ENCODE measurements around the gene PNKD. TPM values are rescaled to one million over a fixed set of nuclear protein-coding genes. Genes with fewer than 3 reads are reported as not detected.

The PNKD gene
- total and polyA plus RNA-seq, 2 experiments from 2014 or later = 28.2 to 83.3 TPM

GRCh38 chr2:218326315-218326714 is 56.0 kb downstream of the PNKD start:
- TF ChIP-seq ETS1 (IDR thresholded peaks at IDR 0.05) (no peak), CREB1 (CRISPR knock-in tag; IDR thresholded peaks at IDR 0.05; ENCODE audit: low read depth) (no peak), STAT1 (IDR thresholded peaks at IDR 0.05; ENCODE audit: unreplicated experiment) (no peak), NANOG (IDR thresholded peaks at IDR 0.05; ENCODE audit: borderline replicate concordance) (no peak), POLR2AphosphoS5 (IDR thresholded peaks at IDR 0.05; ENCODE audit: low read depth) (no peak), ZNF331 (CRISPR knock-in tag; IDR thresholded peaks at IDR 0.05; ENCODE audit: low read depth) (no peak), EZH2phosphoT487 (IDR thresholded peaks at IDR 0.05; ENCODE audit: unreplicated experiment) (no peak)
- Histone ChIP-seq H3K4me2 (peak overlapping the region; percentile 41), H3K9me2 (ENCODE audit: insufficient read depth) (no peaks in the 10 kb centered on the region), H3K79me2 (replicated peaks; ENCODE audit: insufficient read depth) (no peaks in the 10 kb centered on the region), H3K36me3 (ENCODE audit: insufficient read depth) (no peaks in the 10 kb centered on the region), H3K4me3 (no peak overlapping the region), H4K20me1 (replicated peaks; ENCODE audit: insufficient read depth) (no peaks in the 10 kb centered on the region; the same call in 1 of the 2 replicates), H3K27ac (ENCODE audit: low read depth) (no peak overlapping the region), H3K27me3 (ENCODE audit: insufficient read depth) (no peaks in the 10 kb centered on the region), H3K4me1 (ENCODE audit: insufficient read depth) (peaks cover 34% of the 10 kb centered on the region), H3F3A (replicated peaks; ENCODE audit: low read depth) (0 out of 2 replicates have a peak, but pooled peaks cover 8% of the 10 kb centered on the region), H2AFZ (no peak overlapping the region)
- 0 out of 2 replicates have a peak overlapping the region, but pooled peaks have one; percentile 21 for H3K27ac Mint-ChIP-seq
- no peaks in the 10 kb centered on the region for H3K9me3 Mint-ChIP-seq
- H3K4me3 Mint-ChIP-seq = no peak overlapping the region
- H3K27me3 Mint-ChIP-seq (ENCODE audit: insufficient read depth, low read depth, poor library complexity) = peaks cover 13% of the 10 kb centered on the region
- ATAC-seq (no peak), DNase-seq (ENCODE audit: low spot score) (no peak)
- peaks cover 53% of the 10 kb centered on the region for H3K4me1 Mint-ChIP-seq
- H3K36me3 Mint-ChIP-seq (ENCODE audit: low read depth) = no peaks in the 10 kb centered on the region

- Mint-ChIP-seq H3K27ac (no peak overlapping the region), H3K4me1 (peaks cover 56% of the 10 kb centered on the region)
- no peak for TF ChIP-seq JUNB (IDR thresholded peaks at IDR 0.05; ENCODE audit: unreplicated experiment)
These were observed 57.3 kb downstream of the PNKD start for GRCh38 chr2:218327451-218328210.

GRCh38 chr2:218328294-218328693 is 58.0 kb downstream of the PNKD start:
- Histone ChIP-seq H3K27me3 (ENCODE audit: insufficient read depth) (no peaks in the 10 kb centered on the region), H3K27ac (ENCODE audit: low read depth) (no peak overlapping the region), H3K4me3 (no peak overlapping the region), H3K4me1 (ENCODE audit: insufficient read depth) (peaks cover 36% of the 10 kb centered on the region), H3K9me2 (ENCODE audit: insufficient read depth) (no peaks in the 10 kb centered on the region), H4K20me1 (replicated peaks; ENCODE audit: insufficient read depth) (no peaks in the 10 kb centered on the region; the same call in 1 of the 2 replicates), H3K4me2 (no peak overlapping the region), H3K36me3 (ENCODE audit: insufficient read depth) (no peaks in the 10 kb centered on the region), H2AFZ (no peak overlapping the region), H3F3A (replicated peaks; ENCODE audit: low read depth) (0 out of 2 replicates have a peak, but pooled peaks cover 5% of the 10 kb centered on the region), H3K79me2 (replicated peaks; ENCODE audit: insufficient read depth) (no peaks in the 10 kb centered on the region)
- H3K36me3 Mint-ChIP-seq (ENCODE audit: low read depth) = no peaks in the 10 kb centered on the region
- no peak for ATAC-seq
- peak overlapping the region; percentile 75; the same call in 1 of the 2 replicates for H3K27ac Mint-ChIP-seq
- H3K4me1 Mint-ChIP-seq = peaks cover 61% of the 10 kb centered on the region
- no peak overlapping the region for H3K4me3 Mint-ChIP-seq
- DNase-seq (ENCODE audit: low spot score) = no peak
- H3K27me3 Mint-ChIP-seq (ENCODE audit: insufficient read depth, low read depth, poor library complexity) = peaks cover 16% of the 10 kb centered on the region
- H3K9me3 Mint-ChIP-seq = no peaks in the 10 kb centered on the region
- TF ChIP-seq, protein P1, sequence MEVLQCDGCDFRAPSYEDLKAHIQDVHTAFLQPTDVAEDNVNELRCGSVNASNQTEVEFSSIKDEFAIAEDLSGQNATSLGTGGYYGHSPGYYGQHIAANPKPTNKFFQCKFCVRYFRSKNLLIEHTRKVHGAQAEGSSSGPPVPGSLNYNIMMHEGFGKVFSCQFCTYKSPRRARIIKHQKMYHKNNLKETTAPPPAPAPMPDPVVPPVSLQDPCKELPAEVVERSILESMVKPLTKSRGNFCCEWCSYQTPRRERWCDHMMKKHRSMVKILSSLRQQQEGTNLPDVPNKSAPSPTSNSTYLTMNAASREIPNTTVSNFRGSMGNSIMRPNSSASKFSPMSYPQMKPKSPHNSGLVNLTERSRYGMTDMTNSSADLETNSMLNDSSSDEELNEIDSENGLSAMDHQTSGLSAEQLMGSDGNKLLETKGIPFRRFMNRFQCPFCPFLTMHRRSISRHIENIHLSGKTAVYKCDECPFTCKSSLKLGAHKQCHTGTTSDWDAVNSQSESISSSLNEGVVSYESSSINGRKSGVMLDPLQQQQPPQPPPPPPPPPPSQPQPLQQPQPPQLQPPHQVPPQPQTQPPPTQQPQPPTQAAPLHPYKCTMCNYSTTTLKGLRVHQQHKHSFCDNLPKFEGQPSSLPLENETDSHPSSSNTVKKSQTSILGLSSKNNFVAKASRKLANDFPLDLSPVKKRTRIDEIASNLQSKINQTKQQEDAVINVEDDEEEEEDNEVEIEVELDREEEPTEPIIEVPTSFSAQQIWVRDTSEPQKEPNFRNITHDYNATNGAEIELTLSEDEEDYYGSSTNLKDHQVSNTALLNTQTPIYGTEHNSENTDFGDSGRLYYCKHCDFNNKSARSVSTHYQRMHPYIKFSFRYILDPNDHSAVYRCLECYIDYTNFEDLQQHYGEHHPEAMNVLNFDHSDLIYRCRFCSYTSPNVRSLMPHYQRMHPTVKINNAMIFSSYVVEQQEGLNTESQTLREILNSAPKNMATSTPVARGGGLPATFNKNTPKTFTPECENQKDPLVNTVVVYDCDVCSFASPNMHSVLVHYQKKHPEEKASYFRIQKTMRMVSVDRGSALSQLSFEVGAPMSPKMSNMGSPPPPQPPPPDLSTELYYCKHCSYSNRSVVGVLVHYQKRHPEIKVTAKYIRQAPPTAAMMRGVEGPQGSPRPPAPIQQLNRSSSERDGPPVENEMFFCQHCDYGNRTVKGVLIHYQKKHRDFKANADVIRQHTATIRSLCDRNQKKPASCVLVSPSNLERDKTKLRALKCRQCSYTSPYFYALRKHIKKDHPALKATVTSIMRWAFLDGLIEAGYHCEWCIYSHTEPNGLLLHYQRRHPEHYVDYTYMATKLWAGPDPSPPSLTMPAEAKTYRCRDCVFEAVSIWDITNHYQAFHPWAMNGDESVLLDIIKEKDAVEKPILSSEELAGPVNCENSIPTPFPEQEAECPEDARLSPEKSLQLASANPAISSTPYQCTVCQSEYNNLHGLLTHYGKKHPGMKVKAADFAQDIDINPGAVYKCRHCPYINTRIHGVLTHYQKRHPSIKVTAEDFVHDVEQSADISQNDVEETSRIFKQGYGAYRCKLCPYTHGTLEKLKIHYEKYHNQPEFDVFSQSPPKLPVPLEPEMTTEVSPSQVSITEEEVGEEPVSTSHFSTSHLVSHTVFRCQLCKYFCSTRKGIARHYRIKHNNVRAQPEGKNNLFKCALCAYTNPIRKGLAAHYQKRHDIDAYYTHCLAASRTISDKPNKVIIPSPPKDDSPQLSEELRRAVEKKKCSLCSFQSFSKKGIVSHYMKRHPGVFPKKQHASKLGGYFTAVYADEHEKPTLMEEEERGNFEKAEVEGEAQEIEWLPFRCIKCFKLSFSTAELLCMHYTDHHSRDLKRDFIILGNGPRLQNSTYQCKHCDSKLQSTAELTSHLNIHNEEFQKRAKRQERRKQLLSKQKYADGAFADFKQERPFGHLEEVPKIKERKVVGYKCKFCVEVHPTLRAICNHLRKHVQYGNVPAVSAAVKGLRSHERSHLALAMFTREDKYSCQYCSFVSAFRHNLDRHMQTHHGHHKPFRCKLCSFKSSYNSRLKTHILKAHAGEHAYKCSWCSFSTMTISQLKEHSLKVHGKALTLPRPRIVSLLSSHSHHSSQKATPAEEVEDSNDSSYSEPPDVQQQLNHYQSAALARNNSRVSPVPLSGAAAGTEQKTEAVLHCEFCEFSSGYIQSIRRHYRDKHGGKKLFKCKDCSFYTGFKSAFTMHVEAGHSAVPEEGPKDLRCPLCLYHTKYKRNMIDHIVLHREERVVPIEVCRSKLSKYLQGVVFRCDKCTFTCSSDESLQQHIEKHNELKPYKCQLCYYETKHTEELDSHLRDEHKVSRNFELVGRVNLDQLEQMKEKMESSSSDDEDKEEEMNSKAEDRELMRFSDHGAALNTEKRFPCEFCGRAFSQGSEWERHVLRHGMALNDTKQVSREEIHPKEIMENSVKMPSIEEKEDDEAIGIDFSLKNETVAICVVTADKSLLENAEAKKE (CRISPR knock-in tag; IDR thresholded peaks at IDR 0.05) = no peak
- TF ChIP-seq EZH2phosphoT487 (IDR thresholded peaks at IDR 0.05; ENCODE audit: unreplicated experiment) = no peak

More at GRCh38 chr2:218327451-218328210, 57.3 kb downstream of the PNKD start:
- Histone ChIP-seq H2AFZ (no peak overlapping the region), H4K20me1 (replicated peaks; ENCODE audit: insufficient read depth) (no peaks in the 10 kb centered on the region; the same call in 1 of the 2 replicates), H3K4me1 (ENCODE audit: insufficient read depth) (peaks cover 35% of the 10 kb centered on the region), H3K36me3 (ENCODE audit: insufficient read depth) (no peaks in the 10 kb centered on the region), H3K4me3 (no peak overlapping the region), H3F3A (replicated peaks; ENCODE audit: low read depth) (0 out of 2 replicates have a peak, but pooled peaks cover 5% of the 10 kb centered on the region), H3K79me2 (replicated peaks; ENCODE audit: insufficient read depth) (no peaks in the 10 kb centered on the region), H3K4me2 (no peak overlapping the region), H3K27me3 (ENCODE audit: insufficient read depth) (no peaks in the 10 kb centered on the region), H3K9me2 (ENCODE audit: insufficient read depth) (no peaks in the 10 kb centered on the region), H3K27ac (ENCODE audit: low read depth) (no peak overlapping the region)
- no peak for ATAC-seq
- DNase-seq (ENCODE audit: low spot score) = no peak
- Mint-ChIP-seq H3K4me3 (no peak overlapping the region; the same call in 2 of the 3 replicates), H3K9me3 (no peaks in the 10 kb centered on the region), H3K27me3 (ENCODE audit: insufficient read depth, low read depth, poor library complexity) (peaks cover 16% of the 10 kb centered on the region), H3K36me3 (ENCODE audit: low read depth) (no peaks in the 10 kb centered on the region)
